22Rv1 (cell line): Measurements from ENCODE around the gene MEAF6.

Source experiments
- ZFX ChIP-seq: fragments of 450-650 bp; IDR thresholded peaks from 2 replicates; pipeline ENCODE4 v1.6.1; 2017; ENCODE audit warnings: antibody characterized with exemption, borderline replicate concordance
- TF ChIP-seq, protein P1 (sequence below): fragments of 450-650 bp; IDR thresholded peaks from 2 replicates; pipeline ENCODE4 v1.5.1; 2017; ENCODE audit warnings: mild to moderate bottlenecking

DNA sequence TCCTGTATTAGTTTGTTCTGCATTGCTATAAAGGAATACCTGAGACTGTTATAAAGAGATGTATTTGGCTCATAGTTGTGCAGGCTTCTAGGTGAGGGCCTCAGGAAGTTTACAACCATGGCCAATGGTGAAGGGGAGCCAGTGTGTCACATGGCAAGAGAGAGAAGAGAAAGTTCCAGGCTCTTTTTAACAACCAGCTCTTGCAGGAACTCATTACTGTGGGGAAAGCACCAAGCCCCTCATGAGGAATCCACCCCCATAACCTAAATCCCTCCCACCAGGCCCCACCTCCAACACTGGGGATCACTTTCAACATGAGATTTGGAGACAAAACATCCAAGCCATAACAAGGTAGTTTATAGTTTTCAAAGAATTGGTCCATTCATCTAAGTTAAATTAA is 5.0 kb upstream of the MEAF6 start:
- TF ChIP-seq ZFX = no peak
- TF ChIP-seq, protein P1, sequence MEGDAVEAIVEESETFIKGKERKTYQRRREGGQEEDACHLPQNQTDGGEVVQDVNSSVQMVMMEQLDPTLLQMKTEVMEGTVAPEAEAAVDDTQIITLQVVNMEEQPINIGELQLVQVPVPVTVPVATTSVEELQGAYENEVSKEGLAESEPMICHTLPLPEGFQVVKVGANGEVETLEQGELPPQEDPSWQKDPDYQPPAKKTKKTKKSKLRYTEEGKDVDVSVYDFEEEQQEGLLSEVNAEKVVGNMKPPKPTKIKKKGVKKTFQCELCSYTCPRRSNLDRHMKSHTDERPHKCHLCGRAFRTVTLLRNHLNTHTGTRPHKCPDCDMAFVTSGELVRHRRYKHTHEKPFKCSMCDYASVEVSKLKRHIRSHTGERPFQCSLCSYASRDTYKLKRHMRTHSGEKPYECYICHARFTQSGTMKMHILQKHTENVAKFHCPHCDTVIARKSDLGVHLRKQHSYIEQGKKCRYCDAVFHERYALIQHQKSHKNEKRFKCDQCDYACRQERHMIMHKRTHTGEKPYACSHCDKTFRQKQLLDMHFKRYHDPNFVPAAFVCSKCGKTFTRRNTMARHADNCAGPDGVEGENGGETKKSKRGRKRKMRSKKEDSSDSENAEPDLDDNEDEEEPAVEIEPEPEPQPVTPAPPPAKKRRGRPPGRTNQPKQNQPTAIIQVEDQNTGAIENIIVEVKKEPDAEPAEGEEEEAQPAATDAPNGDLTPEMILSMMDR = no peak
